H9 (cell line): ENCODE measurements around the gene HAL. TPM values are rescaled to one million over a fixed set of nuclear protein-coding genes. Genes with fewer than 3 reads are reported as not detected.

ENCODE experiments used
- DNase-seq: peaks from one replicate; pipeline ENCODE4 v3.0.0-alpha.2; 2017
- H2AFZ ChIP-seq: one replicate; pipeline ENCODE4 v1.6.1; 2013; ENCODE audit warnings: mild to moderate bottlenecking, low read length, control low read depth, moderate library complexity
- H2AK5ac ChIP-seq: 2 replicates; pipeline ENCODE4 v1.6.1; 2013; ENCODE audit warnings: low read length, control low read depth, mixed read lengths; ENCODE audit not compliant: insufficient read length
- H2BK120ac ChIP-seq: one replicate; pipeline ENCODE4 v1.6.1; 2013; ENCODE audit warnings: low read depth, mild to moderate bottlenecking, low read length, control low read depth, inconsistent platforms; ENCODE audit not compliant: poor library complexity, severe bottlenecking
- H2BK12ac ChIP-seq: 2 replicates; pipeline ENCODE4 v1.6.1; 2013; ENCODE audit warnings: low read length, control low read depth, mixed read lengths, low read depth; ENCODE audit not compliant: insufficient read length
- H2BK15ac ChIP-seq: 2 replicates; pipeline ENCODE4 v1.6.1; 2013; ENCODE audit warnings: low read depth, low read length, control low read depth
- H2BK20ac ChIP-seq: one replicate; pipeline ENCODE4 v1.6.1; 2013; ENCODE audit warnings: low read depth, mild to moderate bottlenecking, low read length, control low read depth, inconsistent platforms; ENCODE audit not compliant: poor library complexity, severe bottlenecking
- H2BK5ac ChIP-seq: 2 replicates; pipeline ENCODE4 v1.6.1; 2013; ENCODE audit warnings: low read length, control low read depth, mixed read lengths; ENCODE audit not compliant: insufficient read length
- H3K14ac ChIP-seq: 2 replicates; pipeline ENCODE4 v1.6.1; 2013; ENCODE audit warnings: low read length, control low read depth; ENCODE audit not compliant: insufficient read depth
- H3K18ac ChIP-seq: 2 replicates; pipeline ENCODE4 v1.6.1; 2013; ENCODE audit warnings: low read depth, mild to moderate bottlenecking, mixed read lengths, low read length, control low read depth; ENCODE audit not compliant: insufficient read length
- H3K23ac ChIP-seq: 2 replicates; pipeline ENCODE4 v1.6.1; 2013; ENCODE audit warnings: low read length, control low read depth, mixed read lengths, low read depth; ENCODE audit not compliant: insufficient read length
- H3K23me2 ChIP-seq: 2 replicates; pipeline ENCODE4 v1.6.1; 2013; ENCODE audit warnings: low read depth, mild to moderate bottlenecking, mixed read lengths, low read length, control low read depth; ENCODE audit not compliant: insufficient read length, poor library complexity, severe bottlenecking
- H3K27ac ChIP-seq: 2 replicates; pipeline ENCODE4 v1.5.1; 2013; ENCODE audit warnings: low read length, control low read depth, mixed read lengths, low read depth; ENCODE audit not compliant: insufficient read length
- H3K27me3 ChIP-seq: 2 replicates; pipeline ENCODE4 v1.6.1; 2013; ENCODE audit warnings: low read length, control low read depth, inconsistent platforms; ENCODE audit not compliant: insufficient read depth
- H3K4ac ChIP-seq: 2 replicates; pipeline ENCODE4 v1.6.1; 2013; ENCODE audit warnings: low read depth, mild to moderate bottlenecking, control low read depth, inconsistent platforms, low read length, moderate library complexity
- H3K4me1 ChIP-seq: 2 replicates; pipeline ENCODE4 v1.6.1; 2013; ENCODE audit warnings: low read length, control low read depth, inconsistent platforms; ENCODE audit not compliant: insufficient read depth
- H3K4me2 ChIP-seq: 2 replicates; pipeline ENCODE4 v1.6.1; 2013; ENCODE audit warnings: low read length, control low read depth, mixed read lengths; ENCODE audit not compliant: insufficient read length, insufficient read depth
- H3K56ac ChIP-seq: 2 replicates; pipeline ENCODE4 v1.6.1; 2013; ENCODE audit warnings: low read depth, mild to moderate bottlenecking, mixed read lengths, low read length, control low read depth; ENCODE audit not compliant: insufficient read length
- H3K79me1 ChIP-seq: 2 replicates; pipeline ENCODE4 v1.6.1; 2013; ENCODE audit warnings: low read depth, mild to moderate bottlenecking, moderate library complexity, low read length, control low read depth, inconsistent platforms; ENCODE audit not compliant: insufficient read depth, poor library complexity, severe bottlenecking
- H3K79me2 ChIP-seq: 2 replicates; pipeline ENCODE4 v1.6.1; 2013; ENCODE audit warnings: low read length, control low read depth, inconsistent platforms; ENCODE audit not compliant: insufficient read depth
- H3K9ac ChIP-seq: 2 replicates; pipeline ENCODE4 v1.6.1; 2013; ENCODE audit warnings: low read length, control low read depth, mixed read lengths; ENCODE audit not compliant: insufficient read length; ENCODE audit errors: extremely low read depth
- H3K9me3 ChIP-seq: one replicate; pipeline ENCODE4 v1.6.1; 2013; ENCODE audit warnings: low read depth, low read length, inconsistent platforms; ENCODE audit not compliant: control insufficient read depth
- H3T11ph ChIP-seq: one replicate; pipeline ENCODE4 v1.6.1; 2013; ENCODE audit warnings: mild to moderate bottlenecking, low read length, control low read depth, inconsistent platforms
- H4K20me1 ChIP-seq: one replicate; pipeline ENCODE4 v1.6.1; 2013; ENCODE audit not compliant: control insufficient read depth, insufficient read length, insufficient read depth
- H4K5ac ChIP-seq: 2 replicates; pipeline ENCODE4 v1.6.1; 2013; ENCODE audit warnings: low read depth, mild to moderate bottlenecking, mixed read lengths, low read length, control low read depth; ENCODE audit not compliant: insufficient read length
- H4K8ac ChIP-seq: replicated peaks from 2 replicates; pipeline ENCODE4 v1.6.1; 2013; ENCODE audit warnings: low read length, control low read depth, mixed read lengths, low read depth; ENCODE audit not compliant: insufficient read length
- H4K91ac ChIP-seq: 2 replicates; pipeline ENCODE4 v1.6.1; 2013; ENCODE audit warnings: low read depth, mild to moderate bottlenecking, moderate library complexity, mixed read lengths, low read length, control low read depth; ENCODE audit not compliant: insufficient read length
- H3K27ac Mint-ChIP-seq, 3 experiments: 2 replicates in 2 of 3; 3 replicates in 1 of 3; pipeline ENCODE4 v1.8.0; 2020 to 2021; ENCODE audit warnings: mixed read lengths in 3 of 3, mild to moderate bottlenecking in 1 of 3, moderate library complexity in 1 of 3
- H3K27me3 Mint-ChIP-seq: 2 replicates; pipeline ENCODE4 v1.8.0; 2021; ENCODE audit warnings: low read depth, mild to moderate bottlenecking, moderate library complexity, mixed read lengths
- H3K36me3 Mint-ChIP-seq, 3 experiments: 2 replicates in 2 of 3; 3 replicates in 1 of 3; pipeline ENCODE4 v1.8.0; 2020 to 2021; ENCODE audit warnings: low read depth in 3 of 3, mixed read lengths in 3 of 3; ENCODE audit not compliant: insufficient read depth in 1 of 3
- H3K4me1 Mint-ChIP-seq, 2 experiments: 2 replicates each; pipeline ENCODE4 v1.8.0; 2020; ENCODE audit warnings: mixed read lengths in 2 of 2
- H3K4me3 Mint-ChIP-seq, 2 experiments: 2 replicates in 1 of 2; 3 replicates in 1 of 2; pipeline ENCODE4 v1.8.0; 2020 to 2021; ENCODE audit warnings: mild to moderate bottlenecking in 2 of 2, mixed read lengths in 2 of 2, moderate library complexity in 1 of 2
- H3K9me3 Mint-ChIP-seq, 2 experiments: 2 replicates in 1 of 2; 3 replicates in 1 of 2; pipeline ENCODE4 v1.8.0; 2020; ENCODE audit warnings: mild to moderate bottlenecking in 2 of 2, mixed read lengths in 2 of 2, moderate library complexity in 1 of 2
- CTCF ChIP-seq: fragments of 200-600 bp; sonication (generic); conservative IDR thresholded peaks from 3 replicates; pipeline ENCODE4 v1.8.0; 2021; ENCODE audit warnings: antibody characterized with exemption, mild to moderate bottlenecking
- WGBS: extraction: QIAGEN DNeasy Blood & Tissue Kit; methylation state at CpG from one replicate; pipeline ENCODE4 v1.1.7; 2013; ENCODE audit warnings: missing lambda C conversion rate, low lambda C conversion rate, mixed read lengths; ENCODE audit not compliant: insufficient read length; ENCODE audit errors: extremely low coverage; 5-methylcytosine and 5-hydroxymethylcytosine counted together
- total RNA-seq: library from RNA; stranded (reverse); gene quantifications from 2 replicates; pipeline ENCODE4 v1.2.1, GENCODE V29; 2021

The HAL gene
- total RNA-seq, 1 experiment from 2014 or later = 0.35 TPM

GRCh38 chr12:96029826-96030225 is 33.7 kb upstream of the HAL start:
- Histone ChIP-seq H2AK5ac (no peak overlapping the region), H3K27me3 (no peaks in the 10 kb centered on the region), H3K14ac (no peak overlapping the region), H3K56ac (no peak overlapping the region), H3K4me2 (no peak overlapping the region), H3K79me1 (peaks cover 2% of the 10 kb centered on the region), H3K9me3 (no peaks in the 10 kb centered on the region), H3K9ac (no peak overlapping the region), H3K27ac (no peak overlapping the region), H2BK15ac (no peak overlapping the region), H3K18ac (no peak overlapping the region), H3K23ac (no peak overlapping the region), H4K20me1 (no peaks in the 10 kb centered on the region), H2AFZ (no peak overlapping the region), H3K23me2 (peaks cover 4% of the 10 kb centered on the region), H3K4ac (no peak overlapping the region), H3T11ph (no peak overlapping the region), H4K5ac (no peak overlapping the region), H3K79me2 (peaks cover 6% of the 10 kb centered on the region; the same call in 1 of the 2 replicates), H2BK120ac (no peak overlapping the region), H4K91ac (no peak overlapping the region), H3K4me1 (peaks cover 2% of the 10 kb centered on the region; the same call in 1 of the 2 replicates), H2BK12ac (no peak overlapping the region), H2BK20ac (no peak overlapping the region), H4K8ac (no peak overlapping the region), H2BK5ac (no peak overlapping the region)
- Mint-ChIP-seq H3K4me1 (peaks cover 6 to 7% of the 10 kb centered on the region in 2 experiments), H3K4me3 (no peak overlapping the region), H3K27ac (no peak overlapping the region), H3K9me3 (no peaks in the 10 kb centered on the region), H3K36me3 (peaks cover 13 to 30% (median 22%) of the 10 kb centered on the region in 3 experiments; a peak in 6 of 7 replicates), H3K27me3 (no peaks in the 10 kb centered on the region)
- no CpG with 5 or more reads among the region's 2 CpGs for WGBS
- TF ChIP-seq CTCF = no peak
- no peak for DNase-seq
